Common myeloid progenitor, CD34-positive (primary cell): ENCODE results near the gene PCDHGB7. TPM values are rescaled to one million over a fixed set of nuclear protein-coding genes. Genes with fewer than 3 reads are reported as not detected.
"Not testable (repeated sequence)": the region's sequence is repeated elsewhere in the genome, so short reads cannot be mapped to it uniquely, and the experiment has no call there.

Experiments
- CTCF ChIA-PET: fragments of 350-600 bp; sonication (Branson Sonifier 250); formaldehyde crosslinking; loops from one replicate; lab custom pipeline; 2021; ENCODE audit warnings: antibody characterized with exemption; lab: Charles Lee
- POLR2A ChIA-PET: fragments of 350-600 bp; sonication (Branson Sonifier 250); formaldehyde crosslinking; loops from one replicate; lab custom pipeline; 2021; ENCODE audit warnings: antibody characterized with exemption; lab: Charles Lee
- DNase-seq, 3 donors: peaks; one replicate each; pipeline versions ENCODE4 v3.0.0 to v3.0.0-alpha.2; 2013
- H3K27ac ChIP-seq, 2 experiments: 1 replicate in 1 of 2; 2 replicates in 1 of 2; pipeline ENCODE4 v1.7.0; 2013; ENCODE audit warnings: inconsistent platforms in 2 of 2, low read length in 2 of 2, mild to moderate bottlenecking in 2 of 2, low read depth in 1 of 2, moderate library complexity in 1 of 2; ENCODE audit not compliant: severe bottlenecking in 2 of 2, insufficient read depth in 1 of 2, poor library complexity in 1 of 2
- H3K27me3 ChIP-seq, 5 experiments: replicated peaks in 2 of 5; 1 replicate in 3 of 5; 2 replicates in 2 of 5; pipeline versions ENCODE4 v1.6.1 to v1.7.0; 2013; ENCODE audit warnings: low read length in 4 of 5, mild to moderate bottlenecking in 2 of 5, moderate library complexity in 2 of 5, inconsistent platforms in 1 of 5; ENCODE audit not compliant: insufficient read depth in 5 of 5, control insufficient read depth in 4 of 5
- H3K36me3 ChIP-seq, 4 experiments: 1 replicate in 2 of 4; 2 replicates in 2 of 4; pipeline versions ENCODE4 v1.6.1 to v1.7.0; 2013; ENCODE audit warnings: low read length in 3 of 4, control low read depth in 1 of 4, mild to moderate bottlenecking in 1 of 4; ENCODE audit not compliant: control insufficient read depth in 4 of 4, insufficient read depth in 4 of 4
- H3K4me1 ChIP-seq, 4 experiments: 1 replicate in 3 of 4; 2 replicates in 1 of 4; pipeline versions ENCODE4 v1.6.1 to v1.7.1; 2013; ENCODE audit warnings: low read length in 3 of 4, mild to moderate bottlenecking in 3 of 4, control low read depth in 1 of 4, inconsistent platforms in 1 of 4, moderate library complexity in 1 of 4; ENCODE audit not compliant: control insufficient read depth in 4 of 4, insufficient read depth in 4 of 4; ENCODE audit errors: control extremely low read depth in 1 of 4
- H3K4me3 ChIP-seq, 7 experiments: 1 replicate in 4 of 7; 2 replicates in 3 of 7; pipeline versions ENCODE4 v1.5.1 to v1.7.0; 2013; ENCODE audit warnings: mild to moderate bottlenecking in 7 of 7, low read length in 6 of 7, moderate library complexity in 6 of 7, inconsistent platforms in 2 of 7, low read depth in 2 of 7, control low read depth in 1 of 7; ENCODE audit not compliant: insufficient read depth in 4 of 7, control insufficient read depth in 1 of 7; ENCODE audit errors: extremely low read depth in 1 of 7
- H3K9me3 ChIP-seq, 5 experiments: 1 replicate in 4 of 5; 2 replicates in 1 of 5; pipeline versions ENCODE4 v1.6.1 to v1.7.1; 2013; ENCODE audit warnings: low read length in 4 of 5, mild to moderate bottlenecking in 2 of 5, inconsistent platforms in 1 of 5, low read depth in 1 of 5, moderate library complexity in 1 of 5; ENCODE audit not compliant: control insufficient read depth in 4 of 5, insufficient read depth in 2 of 5; ENCODE audit errors: control extremely low read depth in 1 of 5
- WGBS: methylation state at CpG from one replicate; pipeline ENCODE4 v1.1.5; 2013; ENCODE audit not compliant: insufficient coverage; 5-methylcytosine and 5-hydroxymethylcytosine counted together
- polyA plus RNA-seq: library from polyadenylated mRNA; unstranded; fragments of 120-200 nt; gene quantifications from one replicate; pipeline ENCODE4 v1.2.1, GENCODE V29; 2013

PCDHGB7 gene
- polyA plus RNA-seq: 1.7 TPM

DNA sequence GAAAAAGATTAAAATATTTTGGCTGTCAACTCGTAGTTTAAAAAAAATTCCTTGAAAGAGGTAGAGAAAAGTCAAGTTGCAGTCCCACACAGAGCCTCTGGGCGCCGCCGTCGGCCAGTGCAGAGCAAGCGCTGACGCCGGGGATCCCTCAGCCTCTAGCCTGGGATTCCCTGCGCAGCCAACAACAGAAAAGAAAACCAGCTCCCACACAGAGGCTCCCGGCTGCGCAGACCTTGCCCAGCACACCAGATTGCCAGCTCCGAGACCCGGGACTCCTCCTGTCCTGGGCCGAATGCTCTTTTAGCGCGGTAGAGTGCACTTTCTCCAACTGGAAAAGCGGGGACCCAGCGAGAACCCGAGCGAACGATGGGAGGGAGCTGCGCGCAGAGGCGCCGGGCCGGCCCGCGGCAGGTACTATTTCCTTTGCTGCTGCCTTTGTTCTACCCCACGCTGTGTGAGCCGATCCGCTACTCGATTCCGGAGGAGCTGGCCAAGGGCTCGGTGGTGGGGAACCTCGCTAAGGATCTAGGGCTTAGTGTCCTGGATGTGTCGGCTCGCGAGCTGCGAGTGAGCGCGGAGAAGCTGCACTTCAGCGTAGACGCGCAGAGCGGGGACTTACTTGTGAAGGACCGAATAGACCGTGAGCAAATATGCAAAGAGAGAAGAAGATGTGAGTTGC is at the start of gene PCDHGB7:
TSS of gene PCDHGB7 (plus strand) at position 184 of the 679 bp plus-strand sequence. CDS start at position 367, 183 bp downstream.
- peaks cover 0 to 27% (median 18%) of the 10 kb centered on the region in 4 experiments for H3K4me1 ChIP-seq
- POLR2A ChIA-PET, H3K27ac ChIP-seq, H3K36me3 ChIP-seq: not testable (repeated sequence)
- peaks cover 0 to 52% (median 39%) of the 10 kb centered on the region in 5 experiments for H3K9me3 ChIP-seq
- peak; percentile 82 to 88 (median 88) for DNase-seq
- H3K4me3 ChIP-seq: peak within 1 kb of the TSS; percentile 44 to 80 (median 60)
- 1% methylated on average over 27 of the region's 47 CpGs for WGBS
- H3K27me3 ChIP-seq: peaks cover 35 to 90% (median 41%) of the 10 kb centered on the region in 5 experiments
- CTCF ChIA-PET: interaction anchor here (0.6 to 7.4 kb wide), 17 partner anchors 12 to 192 kb away, joined by 3 to 77 read pairs (median 6); partner anchors contain the start of genes PCDHGA12, PCDHGA9, PCDHGC5 and TAF7

GRCh38 chr5:141369994-141370848 is 47.3 kb upstream of the PCDHGB7 start, which contains the start of gene PCDHGB3:
PCDHGB3 (plus strand) TSS chr5:141370242; CDS start chr5:141370395, 153 bp downstream.
- 16% methylated on average over 32 of the region's 32 CpGs for WGBS
- POLR2A ChIA-PET: no interaction called here
- Histone ChIP-seq H3K27me3 (peaks cover 13 to 82% (median 23%) of the 10 kb centered on the region in 5 experiments), H3K4me3 (peak within 1 kb of the TSS; percentile 40 to 78 (median 59)), H3K9me3 (peaks cover 14 to 75% (median 59%) of the 10 kb centered on the region in 5 experiments), H3K4me1 (peaks cover 0 to 6% (median under 1%) of the 10 kb centered on the region in 4 experiments), H3K27ac (no peak within 1 kb of the TSS), H3K36me3 (peaks cover 0 to 12% (median 0%) of the 10 kb centered on the region in 4 experiments)
- CTCF ChIA-PET: interaction anchor here (0.9 to 3.1 kb wide), 21 partner anchors 10 to 197 kb away, joined by 3 to 17 read pairs (median 4); partner anchors contain the start of genes PCDHGA10, PCDHGA11, PCDHGA12 and PCDHGA4
- DNase-seq: peak; percentile 65 to 85 (median 80)

GRCh38 chr5:141371572-141372475 is 45.7 kb upstream of the PCDHGB7 start:
- peaks cover 9 to 81% (median 22%) of the 10 kb centered on the region in 5 experiments for H3K27me3 ChIP-seq
- WGBS: 30% methylated on average over 69 of the region's 69 CpGs
- H3K4me1 ChIP-seq: peaks cover 0 to 6% (median under 1%) of the 10 kb centered on the region in 4 experiments
- CTCF ChIA-PET: interaction anchor here (0.8 to 3.1 kb wide), 6 partner anchors 9 to 186 kb away, joined by 3 to 17 read pairs (median 10); partner anchors contain the start of genes PCDHGB2, PCDHGB5 and PCDHGB6
- POLR2A ChIA-PET: no interaction called here
- DNase-seq: no peak
- peaks cover 11 to 70% (median 57%) of the 10 kb centered on the region in 5 experiments for H3K9me3 ChIP-seq
- H3K27ac ChIP-seq: no peak overlapping the region
- peaks cover 0 to 5% (median 0%) of the 10 kb centered on the region in 4 experiments for H3K36me3 ChIP-seq
- H3K4me3 ChIP-seq: no peak overlapping the region

DNA sequence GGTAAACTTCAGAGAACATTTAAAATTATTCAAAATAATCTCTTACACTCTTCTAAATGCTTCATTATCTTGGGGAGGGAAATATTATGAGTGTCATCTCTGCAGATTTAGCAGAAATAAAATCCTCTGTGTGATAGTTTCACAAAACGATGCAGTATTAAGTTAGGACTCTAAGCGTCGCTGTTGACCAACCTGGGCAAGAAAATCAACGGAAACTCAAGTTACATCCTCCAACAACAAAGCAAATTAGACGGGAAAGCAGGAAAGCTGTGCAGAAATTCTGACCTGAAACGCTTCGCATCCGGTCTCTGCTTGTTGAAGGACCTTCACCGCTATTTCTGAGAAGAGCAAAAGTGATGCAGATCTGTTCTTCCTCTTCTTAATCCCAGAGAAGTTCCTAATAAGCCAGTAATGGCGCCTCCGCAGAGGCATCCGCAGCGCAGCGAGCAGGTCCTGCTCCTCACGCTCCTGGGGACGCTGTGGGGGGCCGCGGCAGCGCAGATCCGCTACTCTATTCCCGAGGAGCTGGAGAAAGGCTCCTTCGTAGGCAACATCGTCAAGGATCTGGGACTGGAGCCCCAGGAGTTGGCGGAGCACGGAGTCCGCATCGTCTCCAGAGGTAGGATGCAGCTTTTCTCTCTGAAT is 43.7 kb upstream of the PCDHGB7 start, which contains the start of gene PCDHGA6:
TSS of gene PCDHGA6 (plus strand) at position 219 of the 645 bp plus-strand sequence. CDS start at position 412, 193 bp downstream.
- DNase-seq: peak in 2 of 3 donors; percentile 30 to 44
- H3K36me3 ChIP-seq: peaks cover 0 to 5% (median 0%) of the 10 kb centered on the region in 4 experiments
- peaks cover 9 to 84% (median 24%) of the 10 kb centered on the region in 5 experiments for H3K27me3 ChIP-seq
- 19% methylated on average over 25 of the region's 27 CpGs for WGBS
- ChIA-PET CTCF (interaction anchor here (0.7 to 1.0 kb wide), 3 partner anchors 10 to 17 kb away, joined by 3 to 5 read pairs (median 3); partner anchors contain the start of genes PCDHGA5 and PCDHGB2), POLR2A (no interaction called here)
- no peak within 1 kb of the TSS for H3K27ac ChIP-seq
- H3K4me3 ChIP-seq: peak within 1 kb of the TSS in 3 of 7 experiments; percentile 12 to 35 (median 12)
- H3K9me3 ChIP-seq: peaks cover 11 to 79% (median 62%) of the 10 kb centered on the region in 5 experiments
- peaks cover 0 to 6% (median under 1%) of the 10 kb centered on the region in 4 experiments for H3K4me1 ChIP-seq

DNA sequence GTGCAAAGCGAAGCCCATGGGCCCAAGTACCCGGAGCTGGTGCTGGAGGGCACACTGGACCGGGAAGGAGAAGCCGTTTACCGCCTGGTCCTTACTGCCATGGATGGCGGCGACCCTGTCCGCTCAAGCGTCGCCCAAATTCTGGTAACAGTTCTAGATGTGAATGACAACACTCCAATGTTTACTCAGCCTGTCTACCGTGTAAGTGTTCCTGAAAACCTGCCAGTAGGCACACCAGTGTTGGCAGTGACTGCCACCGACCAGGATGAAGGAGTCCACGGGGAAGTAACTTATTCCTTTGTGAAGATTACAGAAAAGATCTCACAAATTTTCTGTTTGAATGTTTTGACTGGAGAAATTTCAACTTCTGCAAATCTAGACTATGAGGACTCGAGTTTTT is 42.9 kb upstream of the PCDHGB7 start:
- WGBS: 55% methylated on average over 12 of the region's 14 CpGs

More for the DNA sequence above, 42.9 kb upstream of the PCDHGB7 start:
- Histone ChIP-seq H3K4me3 (no peak overlapping the region), H3K36me3 (peaks cover 0 to 5% (median 0%) of the 10 kb centered on the region in 4 experiments), H3K27ac (no peak overlapping the region), H3K9me3 (peaks cover 13 to 80% (median 64%) of the 10 kb centered on the region in 5 experiments), H3K27me3 (peaks cover 9 to 78% (median 22%) of the 10 kb centered on the region in 5 experiments), H3K4me1 (peaks cover 0 to 6% (median under 1%) of the 10 kb centered on the region in 4 experiments)
- DNase-seq: no peak
- ChIA-PET POLR2A (no interaction called here), CTCF (interaction anchor here (0.7 to 1.0 kb wide), 2 partner anchors 11 to 14 kb away, joined by 3 to 5 read pairs; partner anchors contain the start of genes PCDHGA5 and PCDHGB2)
